ENCODE measurements around the gene BCAS3.

DNA sequence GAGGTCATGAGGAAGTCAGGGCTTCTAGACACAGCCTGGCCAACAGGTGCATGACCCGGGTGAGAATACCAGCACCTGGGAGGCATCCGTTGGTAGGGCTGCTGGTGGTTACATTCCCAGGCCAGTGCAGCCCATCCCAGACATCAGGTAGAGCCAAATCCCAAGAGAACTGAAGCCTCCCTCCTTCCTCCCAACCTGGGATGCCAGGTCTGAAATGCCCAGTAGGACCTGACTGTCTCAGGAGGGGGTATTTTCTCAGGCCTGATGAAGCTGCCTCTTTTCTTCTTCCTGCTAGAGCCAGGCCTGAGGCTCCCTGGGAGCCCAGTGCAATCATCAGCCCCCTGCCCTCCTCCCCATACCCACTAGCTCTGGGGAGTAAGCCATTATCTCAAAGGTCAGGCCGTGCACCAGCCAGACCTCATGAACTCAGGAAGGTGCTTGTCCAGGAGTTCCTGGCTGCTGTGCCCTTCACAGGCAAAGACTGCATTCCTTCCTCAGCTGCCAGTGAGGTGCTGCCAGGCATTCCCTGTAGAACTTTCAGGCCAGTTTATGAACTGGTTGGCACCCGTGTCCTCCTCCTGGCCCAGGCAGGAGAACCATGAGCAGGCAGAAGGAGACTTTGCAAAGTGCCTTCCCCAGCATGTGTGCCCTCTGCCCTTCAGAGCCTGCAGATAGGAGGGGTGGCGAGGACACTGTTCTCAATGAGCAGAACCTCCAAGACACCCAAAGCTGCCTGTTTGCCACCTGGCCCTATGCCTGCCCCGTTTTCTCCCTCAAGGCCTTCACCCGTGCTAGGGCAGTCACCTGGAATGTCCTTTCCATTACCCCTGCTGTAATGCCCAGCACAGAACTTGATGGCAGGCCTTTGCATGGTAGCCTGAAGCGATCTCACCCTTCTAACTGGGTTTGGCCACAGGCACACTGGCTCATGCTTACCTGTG lies 729.6 kb downstream of the BCAS3 start:
- TF ChIP-seq, protein P1, sequence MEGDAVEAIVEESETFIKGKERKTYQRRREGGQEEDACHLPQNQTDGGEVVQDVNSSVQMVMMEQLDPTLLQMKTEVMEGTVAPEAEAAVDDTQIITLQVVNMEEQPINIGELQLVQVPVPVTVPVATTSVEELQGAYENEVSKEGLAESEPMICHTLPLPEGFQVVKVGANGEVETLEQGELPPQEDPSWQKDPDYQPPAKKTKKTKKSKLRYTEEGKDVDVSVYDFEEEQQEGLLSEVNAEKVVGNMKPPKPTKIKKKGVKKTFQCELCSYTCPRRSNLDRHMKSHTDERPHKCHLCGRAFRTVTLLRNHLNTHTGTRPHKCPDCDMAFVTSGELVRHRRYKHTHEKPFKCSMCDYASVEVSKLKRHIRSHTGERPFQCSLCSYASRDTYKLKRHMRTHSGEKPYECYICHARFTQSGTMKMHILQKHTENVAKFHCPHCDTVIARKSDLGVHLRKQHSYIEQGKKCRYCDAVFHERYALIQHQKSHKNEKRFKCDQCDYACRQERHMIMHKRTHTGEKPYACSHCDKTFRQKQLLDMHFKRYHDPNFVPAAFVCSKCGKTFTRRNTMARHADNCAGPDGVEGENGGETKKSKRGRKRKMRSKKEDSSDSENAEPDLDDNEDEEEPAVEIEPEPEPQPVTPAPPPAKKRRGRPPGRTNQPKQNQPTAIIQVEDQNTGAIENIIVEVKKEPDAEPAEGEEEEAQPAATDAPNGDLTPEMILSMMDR (IDR thresholded peaks at IDR 0.05; ENCODE audit: low read depth, low read length, missing input control): no peak
- TF ChIP-seq YY1 (IDR thresholded peaks at IDR 0.05) (no peak), SP1 (IDR thresholded peaks at IDR 0.05) (no peak), GABPA (IDR thresholded peaks at IDR 0.05 in 1 of 2, conservative IDR thresholded peaks at IDR 0.05 in 1 of 2) (no peak), TAF1 (conservative IDR thresholded peaks at IDR 0.05) (no peak), RAD21 (IDR thresholded peaks at IDR 0.05) (no peak), JUND (IDR thresholded peaks at IDR 0.05) (no peak)
- TF ChIP-seq, protein P2, sequence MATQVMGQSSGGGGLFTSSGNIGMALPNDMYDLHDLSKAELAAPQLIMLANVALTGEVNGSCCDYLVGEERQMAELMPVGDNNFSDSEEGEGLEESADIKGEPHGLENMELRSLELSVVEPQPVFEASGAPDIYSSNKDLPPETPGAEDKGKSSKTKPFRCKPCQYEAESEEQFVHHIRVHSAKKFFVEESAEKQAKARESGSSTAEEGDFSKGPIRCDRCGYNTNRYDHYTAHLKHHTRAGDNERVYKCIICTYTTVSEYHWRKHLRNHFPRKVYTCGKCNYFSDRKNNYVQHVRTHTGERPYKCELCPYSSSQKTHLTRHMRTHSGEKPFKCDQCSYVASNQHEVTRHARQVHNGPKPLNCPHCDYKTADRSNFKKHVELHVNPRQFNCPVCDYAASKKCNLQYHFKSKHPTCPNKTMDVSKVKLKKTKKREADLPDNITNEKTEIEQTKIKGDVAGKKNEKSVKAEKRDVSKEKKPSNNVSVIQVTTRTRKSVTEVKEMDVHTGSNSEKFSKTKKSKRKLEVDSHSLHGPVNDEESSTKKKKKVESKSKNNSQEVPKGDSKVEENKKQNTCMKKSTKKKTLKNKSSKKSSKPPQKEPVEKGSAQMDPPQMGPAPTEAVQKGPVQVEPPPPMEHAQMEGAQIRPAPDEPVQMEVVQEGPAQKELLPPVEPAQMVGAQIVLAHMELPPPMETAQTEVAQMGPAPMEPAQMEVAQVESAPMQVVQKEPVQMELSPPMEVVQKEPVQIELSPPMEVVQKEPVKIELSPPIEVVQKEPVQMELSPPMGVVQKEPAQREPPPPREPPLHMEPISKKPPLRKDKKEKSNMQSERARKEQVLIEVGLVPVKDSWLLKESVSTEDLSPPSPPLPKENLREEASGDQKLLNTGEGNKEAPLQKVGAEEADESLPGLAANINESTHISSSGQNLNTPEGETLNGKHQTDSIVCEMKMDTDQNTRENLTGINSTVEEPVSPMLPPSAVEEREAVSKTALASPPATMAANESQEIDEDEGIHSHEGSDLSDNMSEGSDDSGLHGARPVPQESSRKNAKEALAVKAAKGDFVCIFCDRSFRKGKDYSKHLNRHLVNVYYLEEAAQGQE (IDR thresholded peaks at IDR 0.05): no peak
- TF ChIP-seq, protein P3, sequence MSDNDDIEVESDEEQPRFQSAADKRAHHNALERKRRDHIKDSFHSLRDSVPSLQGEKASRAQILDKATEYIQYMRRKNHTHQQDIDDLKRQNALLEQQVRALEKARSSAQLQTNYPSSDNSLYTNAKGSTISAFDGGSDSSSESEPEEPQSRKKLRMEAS (IDR thresholded peaks at IDR 0.05): no peak
